SJSA1 (cell line): ENCODE measurements around the gene SLC47A2. TPM values are rescaled to one million over a fixed set of nuclear protein-coding genes. Genes with fewer than 3 reads are reported as not detected.

Experiments used
- DNase-seq, 2 experiments: peaks; one replicate each; pipeline ENCODE4 v3.0.0-alpha.2; 2015 to 2020; ENCODE audit warnings: low spot score in 2 of 2, low read depth in 1 of 2
- H3K27ac ChIP-seq: fragments of 250-450 bp; sonication (Bioruptor Pico); 2 replicates; pipeline ENCODE4 v1.5.1; 2020; ENCODE audit warnings: mild to moderate bottlenecking, moderate library complexity
- H3K27me3 ChIP-seq: fragments of 250-450 bp; sonication (Bioruptor Pico); replicated peaks from 2 replicates; pipeline ENCODE4 v1.5.1; 2020; ENCODE audit warnings: mild to moderate bottlenecking, moderate library complexity
- H3K36me3 ChIP-seq: fragments of 250-450 bp; sonication (Bioruptor Pico); 2 replicates; pipeline ENCODE4 v1.5.1; 2020; ENCODE audit warnings: mild to moderate bottlenecking
- H3K4me1 ChIP-seq: fragments of 250-450 bp; sonication (Bioruptor Pico); replicated peaks from 2 replicates; pipeline ENCODE4 v1.6.1; 2021; ENCODE audit warnings: mild to moderate bottlenecking
- H3K4me3 ChIP-seq: fragments of 250-450 bp; sonication (Bioruptor Pico); 2 replicates; pipeline ENCODE4 v1.5.1; 2020; ENCODE audit warnings: mild to moderate bottlenecking
- H3K9me3 ChIP-seq: fragments of 250-450 bp; sonication (Bioruptor Pico); replicated peaks from 2 replicates; pipeline ENCODE4 v1.5.1; 2020; ENCODE audit warnings: mild to moderate bottlenecking
- total RNA-seq: library from RNA; depleted of rRNA; stranded (reverse); fragments of >200 nt; shearing (Covaris generic); gene quantifications from 2 replicates; pipeline ENCODE4 v1.2.3, GENCODE V29; 2014

The SLC47A2 gene
- total RNA-seq, 1 experiment from 2014 or later: not detected

DNA sequence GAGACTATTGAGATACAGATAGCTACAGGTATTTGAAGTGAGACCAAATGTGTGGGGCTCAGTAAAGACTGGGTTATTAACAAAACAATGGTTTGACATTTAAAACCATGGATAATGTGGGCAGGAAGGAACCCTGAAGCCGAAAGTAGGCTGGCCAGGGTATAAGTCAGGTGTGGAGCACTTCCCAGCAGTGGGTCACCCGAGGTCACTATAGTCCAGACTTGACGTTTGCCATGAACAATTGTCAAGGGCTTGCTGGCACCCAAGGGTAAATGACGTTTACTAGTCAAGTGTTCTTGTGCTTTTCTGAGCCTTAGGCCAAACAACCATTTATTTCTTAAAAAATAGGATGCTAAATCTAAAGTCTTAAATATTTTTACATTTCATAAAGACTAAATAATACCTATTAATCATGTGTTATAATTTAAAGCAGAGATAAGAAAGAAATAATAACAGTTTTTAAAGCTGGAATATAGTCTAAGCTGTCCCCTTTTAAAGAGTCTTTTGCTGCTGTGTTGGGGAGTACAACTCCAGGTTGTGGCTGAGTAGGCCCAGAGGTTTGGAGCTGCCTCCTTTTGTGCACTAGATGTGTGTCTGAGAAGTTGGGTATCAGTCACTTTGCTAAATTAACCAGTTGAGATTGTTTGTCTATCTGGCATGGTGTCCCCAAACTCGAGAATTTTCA lies 52.1 kb downstream of the SLC47A2 start:
- Histone ChIP-seq H3K36me3 (no peaks in the 10 kb centered on the region), H3K4me3 (no peak overlapping the region), H3K27me3 (no peaks in the 10 kb centered on the region), H3K9me3 (no peaks in the 10 kb centered on the region), H3K4me1 (no peaks in the 10 kb centered on the region), H3K27ac (no peak overlapping the region)
- peak in 1 of 2 experiments; percentile 17 for DNase-seq

GRCh38 chr17:19663097-19663496 lies 53.3 kb downstream of the SLC47A2 start:
- no peak overlapping the region for H3K4me3 ChIP-seq
- H3K9me3 ChIP-seq: no peaks in the 10 kb centered on the region
- DNase-seq: no peak
- no peaks in the 10 kb centered on the region for H3K4me1 ChIP-seq
- no peaks in the 10 kb centered on the region for H3K36me3 ChIP-seq
- H3K27ac ChIP-seq: no peak overlapping the region
- no peaks in the 10 kb centered on the region for H3K27me3 ChIP-seq

DNA sequence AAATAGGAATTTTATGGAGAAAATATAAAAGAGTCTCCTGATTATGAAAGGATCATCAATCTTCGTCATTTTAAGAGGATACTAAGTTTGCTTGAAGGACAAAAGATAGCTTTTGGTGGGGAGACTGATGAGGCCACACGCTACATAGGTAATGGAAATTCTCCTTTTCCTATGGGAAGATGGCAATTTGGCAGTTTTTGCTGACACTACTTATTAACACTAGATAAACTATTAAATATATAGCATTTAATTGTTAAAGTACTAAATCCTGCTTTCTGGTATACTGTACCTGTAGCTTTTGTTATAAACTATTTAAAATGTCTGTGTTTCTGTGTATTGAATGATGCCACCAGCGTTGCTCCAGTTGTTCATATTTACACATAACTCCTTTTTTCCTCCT lies 55.3 kb downstream of the SLC47A2 start:
- H3K4me1 ChIP-seq: no peaks in the 10 kb centered on the region
- no peak overlapping the region for H3K27ac ChIP-seq
- no peak overlapping the region for H3K4me3 ChIP-seq
- DNase-seq: no peak
- no peaks in the 10 kb centered on the region for H3K9me3 ChIP-seq
- no peaks in the 10 kb centered on the region for H3K36me3 ChIP-seq
- no peaks in the 10 kb centered on the region for H3K27me3 ChIP-seq

DNA sequence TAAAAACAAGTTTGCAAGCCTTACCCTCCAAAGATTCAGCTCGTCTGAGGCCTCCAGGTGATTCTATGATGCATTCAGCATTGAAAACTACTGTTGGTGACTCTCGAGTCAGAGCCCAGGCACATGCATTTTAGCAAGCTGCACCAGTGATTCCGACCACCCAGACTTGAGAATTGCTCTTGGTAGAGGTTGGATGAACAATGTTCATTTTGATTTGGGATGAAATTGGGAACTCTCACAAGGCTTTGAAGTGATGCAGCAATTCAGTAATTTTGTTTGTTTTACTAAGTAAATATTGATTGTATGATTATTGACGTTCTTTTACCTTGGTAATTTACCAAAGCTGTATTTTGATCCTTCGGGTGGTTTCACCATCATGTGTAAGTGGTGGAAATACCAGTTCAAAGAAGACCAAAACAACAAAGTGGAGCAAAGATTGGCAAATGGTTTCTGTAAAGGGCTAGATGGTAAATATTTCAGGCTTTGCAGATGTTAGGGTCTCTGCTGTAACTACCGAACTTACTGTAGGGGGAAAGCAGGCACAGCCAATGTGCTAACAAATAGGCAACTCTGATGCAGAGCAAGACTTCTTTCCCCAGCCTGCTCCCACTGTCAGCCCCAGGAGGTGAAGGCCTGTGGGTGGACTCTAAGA lies 56.0 kb downstream of the SLC47A2 start:
- no peaks in the 10 kb centered on the region for H3K27me3 ChIP-seq
- H3K27ac ChIP-seq: no peak overlapping the region
- H3K4me3 ChIP-seq: no peak overlapping the region
- no peaks in the 10 kb centered on the region for H3K9me3 ChIP-seq
- DNase-seq: peak in 1 of 2 experiments; percentile 6
- H3K36me3 ChIP-seq: no peaks in the 10 kb centered on the region
- H3K4me1 ChIP-seq: no peaks in the 10 kb centered on the region

DNA sequence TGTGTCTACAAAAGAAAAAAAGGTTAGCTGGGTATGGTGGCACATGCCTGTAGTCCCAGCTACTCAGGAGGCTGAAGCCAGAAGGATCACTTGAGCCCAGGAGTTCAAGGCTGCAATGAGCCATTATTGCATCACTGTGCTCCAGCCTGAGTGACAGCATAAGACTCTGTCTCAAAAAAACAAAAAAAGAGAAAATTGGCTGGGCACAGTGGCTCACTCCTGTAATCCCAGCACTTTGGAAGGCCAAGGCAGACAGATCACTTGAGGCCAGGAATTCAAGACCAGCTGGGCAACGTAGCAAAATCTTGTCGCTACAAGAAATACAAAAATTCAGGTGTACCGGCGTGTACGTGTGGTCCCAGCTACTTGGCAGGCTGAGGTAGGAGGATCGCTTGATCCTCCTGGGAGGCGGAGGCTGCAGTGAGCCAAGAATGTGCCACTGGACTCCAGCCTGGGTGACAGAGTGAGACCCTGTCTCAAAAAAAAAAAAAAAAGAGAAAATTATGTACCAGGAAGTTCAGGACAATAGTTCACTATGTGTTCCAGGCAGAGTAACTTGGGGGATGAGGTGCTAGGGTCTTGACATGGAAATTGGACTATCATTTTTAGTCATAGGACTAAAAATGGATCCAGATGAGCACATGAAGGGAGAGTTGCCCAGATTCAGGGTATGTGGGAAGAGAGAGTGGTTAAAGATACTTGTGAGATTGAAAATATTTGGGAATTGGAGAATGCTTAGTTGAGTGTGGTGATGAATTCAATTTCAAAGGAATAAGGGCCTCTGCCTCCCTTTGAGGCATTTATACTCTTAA lies 56.8 kb downstream of the SLC47A2 start:
- no peak overlapping the region for H3K27ac ChIP-seq
- H3K9me3 ChIP-seq: no peaks in the 10 kb centered on the region
- no peaks in the 10 kb centered on the region for H3K4me1 ChIP-seq
- H3K36me3 ChIP-seq: no peaks in the 10 kb centered on the region
- H3K27me3 ChIP-seq: no peaks in the 10 kb centered on the region
- no peak for DNase-seq
- H3K4me3 ChIP-seq: no peak overlapping the region

DNA sequence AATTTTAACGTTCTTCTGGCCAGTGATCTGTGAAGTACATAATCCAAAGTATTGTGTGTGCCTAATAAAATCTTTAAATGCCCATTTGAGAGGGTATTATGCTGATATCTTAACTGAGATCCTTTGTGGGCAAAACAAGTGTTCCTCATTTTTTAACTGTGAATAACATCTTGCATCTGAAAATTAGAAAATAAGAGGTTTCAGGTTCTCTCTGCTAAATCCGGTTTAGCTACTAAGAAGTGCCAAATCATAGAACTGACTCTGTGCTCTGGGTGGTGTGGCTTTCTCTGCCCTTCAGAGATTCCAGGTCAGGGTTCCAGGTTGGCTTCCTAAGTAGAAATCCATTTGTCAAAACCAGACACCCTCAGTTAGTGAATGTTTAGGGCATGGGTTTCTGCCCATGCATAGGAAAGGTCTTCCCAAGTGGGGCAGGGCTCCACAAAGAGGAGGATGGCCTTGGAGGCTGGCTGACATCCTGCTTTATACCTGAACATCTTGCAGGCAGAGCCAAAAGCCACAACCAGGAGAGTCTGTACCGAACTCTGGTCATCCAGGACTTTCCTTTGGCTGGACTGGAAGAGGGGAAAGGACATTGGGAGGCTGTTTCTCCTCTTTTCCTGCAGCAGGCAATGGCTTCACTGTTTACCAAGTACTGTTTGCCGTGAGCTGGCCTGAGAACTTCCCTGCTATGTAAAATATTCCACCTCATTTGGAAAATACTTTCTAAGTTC lies 59.4 kb downstream of the SLC47A2 start:
- H3K27ac ChIP-seq: no peak overlapping the region
- no peaks in the 10 kb centered on the region for H3K9me3 ChIP-seq
- H3K4me1 ChIP-seq: no peaks in the 10 kb centered on the region
- no peaks in the 10 kb centered on the region for H3K27me3 ChIP-seq
- no peaks in the 10 kb centered on the region for H3K36me3 ChIP-seq
- peak in 1 of 2 experiments; percentile 9 for DNase-seq
- H3K4me3 ChIP-seq: no peak overlapping the region

DNA sequence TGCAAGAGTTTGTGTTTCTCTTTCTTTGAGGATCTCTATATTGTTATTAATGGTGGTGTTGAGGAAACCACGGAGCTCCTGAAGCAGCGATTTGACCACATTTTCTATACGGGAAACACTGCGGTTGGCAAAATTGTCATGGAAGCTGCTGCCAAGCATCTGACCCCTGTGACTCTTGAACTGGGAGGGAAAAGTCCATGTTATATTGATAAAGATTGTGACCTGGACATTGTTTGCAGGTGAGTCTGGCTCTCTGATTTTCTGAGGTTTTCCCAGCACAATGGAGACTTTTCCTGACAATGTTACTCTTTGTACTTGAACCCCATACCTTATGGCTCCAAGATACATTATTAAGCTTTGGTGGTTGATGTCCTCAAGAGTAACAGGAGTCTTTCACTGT lies 60.0 kb downstream of the SLC47A2 start:
- Histone ChIP-seq H3K36me3 (no peaks in the 10 kb centered on the region), H3K4me3 (no peak overlapping the region), H3K4me1 (peaks cover 2% of the 10 kb centered on the region), H3K9me3 (no peaks in the 10 kb centered on the region), H3K27me3 (no peaks in the 10 kb centered on the region), H3K27ac (no peak overlapping the region)
- no peak for DNase-seq

DNA sequence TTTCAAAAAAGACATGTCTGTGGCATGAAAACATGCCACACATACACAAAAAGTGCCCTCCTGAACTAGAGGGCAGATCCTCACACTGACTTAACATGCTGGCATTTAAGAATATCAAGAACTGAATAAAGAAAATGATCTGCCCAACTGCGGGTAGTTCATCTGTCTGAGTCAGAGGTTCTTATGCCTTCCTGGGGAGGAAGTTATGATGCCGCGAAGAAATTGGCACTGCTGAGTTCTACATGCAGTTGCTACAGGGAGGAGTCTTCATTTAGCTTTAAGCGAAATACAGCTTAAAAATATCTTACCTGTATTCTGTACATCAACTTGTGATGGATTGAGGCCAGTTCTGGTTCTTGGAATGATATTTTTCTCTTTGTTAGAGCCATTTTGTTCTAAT lies 61.5 kb downstream of the SLC47A2 start:
- no peaks in the 10 kb centered on the region for H3K27me3 ChIP-seq
- DNase-seq: no peak
- H3K4me3 ChIP-seq: no peak overlapping the region
- no peak overlapping the region for H3K27ac ChIP-seq
- H3K4me1 ChIP-seq: peaks cover 14% of the 10 kb centered on the region
- no peaks in the 10 kb centered on the region for H3K36me3 ChIP-seq
- H3K9me3 ChIP-seq: no peaks in the 10 kb centered on the region

- DNase-seq: no peak
- no peak overlapping the region for H3K27ac ChIP-seq
- H3K36me3 ChIP-seq: no peaks in the 10 kb centered on the region
- no peaks in the 10 kb centered on the region for H3K9me3 ChIP-seq
- H3K4me3 ChIP-seq: no peak overlapping the region
- no peaks in the 10 kb centered on the region for H3K27me3 ChIP-seq
- H3K4me1 ChIP-seq: peaks cover 19% of the 10 kb centered on the region
These were observed 62.0 kb downstream of the SLC47A2 start for GRCh38 chr17:19654342-19654886.

DNA sequence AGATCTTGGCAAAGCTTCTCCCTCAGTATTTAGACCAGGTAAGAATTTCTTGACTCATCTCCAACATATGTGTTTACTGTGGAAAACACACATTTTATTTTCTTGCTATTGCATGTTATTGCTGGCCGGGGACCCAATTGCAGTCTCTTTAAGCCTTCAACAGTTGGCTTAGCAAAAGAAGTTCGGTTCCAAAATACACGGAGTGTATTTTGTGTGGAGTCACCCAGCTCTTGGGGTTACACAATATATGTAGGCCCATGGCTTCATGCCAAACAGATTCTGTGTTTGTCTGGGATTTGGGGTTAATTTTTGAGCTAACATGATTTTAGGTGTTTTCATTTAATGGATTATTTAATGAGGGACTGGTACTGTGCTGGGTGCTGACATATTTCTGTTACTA lies 63.8 kb downstream of the SLC47A2 start:
- H3K27me3 ChIP-seq: no peaks in the 10 kb centered on the region
- H3K36me3 ChIP-seq: no peaks in the 10 kb centered on the region
- peaks cover 36% of the 10 kb centered on the region for H3K4me1 ChIP-seq
- H3K27ac ChIP-seq: no peak overlapping the region
- no peak overlapping the region for H3K4me3 ChIP-seq
- no peak for DNase-seq
- H3K9me3 ChIP-seq: no peaks in the 10 kb centered on the region

GRCh38 chr17:19651451-19652238 lies 64.7 kb downstream of the SLC47A2 start:
- H3K4me1 ChIP-seq: peaks cover 45% of the 10 kb centered on the region
- H3K27ac ChIP-seq: no peak overlapping the region
- no peaks in the 10 kb centered on the region for H3K36me3 ChIP-seq
- H3K9me3 ChIP-seq: no peaks in the 10 kb centered on the region
- DNase-seq: no peak
- no peak overlapping the region for H3K4me3 ChIP-seq
- H3K27me3 ChIP-seq: no peaks in the 10 kb centered on the region

DNA sequence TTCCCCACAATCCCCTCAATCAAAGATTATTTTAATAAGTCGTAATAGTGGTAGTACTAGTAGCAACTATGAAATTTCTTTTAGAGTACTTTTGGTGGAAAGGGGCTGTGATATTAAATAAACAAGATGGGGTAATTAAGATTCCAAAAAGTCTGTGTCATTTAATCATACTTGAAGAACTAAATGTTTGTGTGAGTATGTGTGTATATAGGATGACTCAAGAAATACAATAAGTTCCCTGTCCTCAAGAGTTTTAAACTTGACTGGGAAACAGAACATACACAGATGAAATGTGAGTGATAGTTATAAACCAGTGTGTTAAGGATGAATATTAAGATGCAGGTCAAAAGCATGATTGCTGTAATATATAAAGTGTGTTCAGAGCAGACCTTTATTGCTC lies 65.6 kb downstream of the SLC47A2 start:
- no peaks in the 10 kb centered on the region for H3K27me3 ChIP-seq
- DNase-seq: peak in 1 of 2 experiments; percentile 40
- no peaks in the 10 kb centered on the region for H3K9me3 ChIP-seq
- no peak overlapping the region for H3K27ac ChIP-seq
- no peak overlapping the region for H3K4me3 ChIP-seq
- H3K36me3 ChIP-seq: no peaks in the 10 kb centered on the region
- H3K4me1 ChIP-seq: peaks cover 45% of the 10 kb centered on the region

GRCh38 chr17:19649274-19649541 lies 67.2 kb downstream of the SLC47A2 start:
- DNase-seq: peak in 1 of 2 experiments; percentile 5
- Histone ChIP-seq H3K36me3 (no peaks in the 10 kb centered on the region), H3K27ac (no peak overlapping the region)

More at GRCh38 chr17:19649274-19649541, 67.2 kb downstream of the SLC47A2 start:
- H3K4me1 ChIP-seq: peaks cover 45% of the 10 kb centered on the region
- peaks cover 8% of the 10 kb centered on the region; the same call in 1 of the 2 replicates for H3K27me3 ChIP-seq
- peak overlapping the region; percentile 50 for H3K4me3 ChIP-seq
- H3K9me3 ChIP-seq: no peaks in the 10 kb centered on the region
